Right lobe of liver (tissue), 4 donors: ENCODE results near the gene FANK1.

ENCODE experiments used
- CTCF ChIP-seq, 4 donors: fragments of 200-600 bp in 3 of 4; fragments of 450-650 bp in 1 of 4; IDR thresholded peaks; one replicate each; pipeline versions ENCODE4 v1.5.1 to v1.8.0; 2016 to 2022; ENCODE audit warnings: antibody characterized with exemption in 4 of 4, mild to moderate bottlenecking in 2 of 4
- POLR2A ChIP-seq: fragments of 450-650 bp; IDR thresholded peaks from one replicate; pipeline ENCODE4 v1.6.1; 2017; ENCODE audit warnings: antibody characterized with exemption, mild to moderate bottlenecking
- donor health status: DM: no; HTN: no; CAD: no.
- donor health status: DM: no; HTN: no; CAD: no.
- donor health status: DM: no; HTN: yes; CAD: no.

- TF ChIP-seq POLR2A (no peak), CTCF (IDR thresholded peaks at IDR 0.05) (no peak)
Observed at GRCh38 chr10:125984865-125985495, 88.6 kb downstream of the FANK1 start.
